ENCODE results near the gene MEAK7.
A peak's percentile ranks its signal among the peaks of the same experiment; 100 is the strongest.

The MEAK7 gene

DNA sequence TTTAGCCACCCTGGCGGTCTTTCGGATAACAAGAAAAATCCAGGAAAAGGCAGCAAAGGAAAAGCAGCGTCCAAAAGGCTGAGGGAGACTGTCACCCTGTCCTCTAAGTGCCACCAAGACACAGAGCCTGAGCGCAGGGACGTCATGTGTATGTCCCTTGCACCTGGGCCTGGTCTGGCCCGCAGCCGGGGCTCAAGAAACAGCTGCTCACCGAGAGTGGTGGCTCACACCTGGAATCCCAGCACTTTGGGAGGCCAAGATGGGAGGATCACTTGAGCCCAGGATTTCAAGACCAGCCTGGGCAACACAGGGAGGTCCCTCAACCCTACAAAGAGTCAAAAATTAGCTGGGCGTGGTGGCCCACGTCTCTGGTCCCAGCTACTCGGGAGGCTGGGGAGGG, 9.2 kb upstream of the MEAK7 start:
- no peak for DNase-seq (ENCODE audit: low read depth in 2 of 3, low spot score in 2 of 3)

DNA sequence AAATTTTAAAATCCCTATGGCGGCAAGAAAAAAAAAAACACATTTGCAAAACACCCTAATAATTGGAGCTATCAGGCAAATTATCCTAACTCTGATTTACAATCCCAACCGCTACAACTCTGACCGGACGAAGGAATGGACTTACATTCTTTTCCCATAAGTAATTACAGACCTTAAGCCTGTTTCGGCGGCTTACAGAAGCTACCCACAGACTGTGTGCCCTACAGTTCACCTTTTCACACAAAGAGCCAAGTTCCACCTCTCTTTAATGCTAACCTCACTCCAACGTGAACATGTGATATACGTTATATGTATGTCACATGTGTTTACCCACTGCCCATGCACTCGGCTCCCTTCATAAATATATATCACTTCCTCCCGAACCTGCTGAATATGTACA, 8.7 kb upstream of the MEAK7 start:
- DNase-seq (ENCODE audit: low read depth in 2 of 3, low spot score in 2 of 3): no peak

DNA sequence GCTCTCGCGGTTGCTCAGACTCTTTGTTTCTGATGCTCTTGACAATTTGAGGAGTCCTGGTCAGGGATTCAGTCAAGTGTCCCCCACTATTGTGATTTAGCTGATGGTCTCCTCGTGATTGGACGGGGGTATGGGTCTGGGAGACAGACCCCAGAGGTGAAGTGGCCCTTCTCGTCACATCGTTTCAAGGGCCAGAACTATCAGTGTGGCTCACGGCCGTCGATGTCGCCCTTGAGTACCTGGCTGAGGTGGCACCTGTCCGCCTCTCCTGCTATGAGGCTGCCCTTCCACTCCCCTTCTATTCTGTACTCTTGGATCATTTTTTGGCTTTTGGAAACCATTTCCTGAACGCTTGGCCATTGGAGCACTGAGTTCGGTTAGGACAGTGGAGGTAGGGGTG, 7.4 kb upstream of the MEAK7 start:
- DNase-seq (ENCODE audit: low read depth in 2 of 3, low spot score in 2 of 3): no peak

DNA sequence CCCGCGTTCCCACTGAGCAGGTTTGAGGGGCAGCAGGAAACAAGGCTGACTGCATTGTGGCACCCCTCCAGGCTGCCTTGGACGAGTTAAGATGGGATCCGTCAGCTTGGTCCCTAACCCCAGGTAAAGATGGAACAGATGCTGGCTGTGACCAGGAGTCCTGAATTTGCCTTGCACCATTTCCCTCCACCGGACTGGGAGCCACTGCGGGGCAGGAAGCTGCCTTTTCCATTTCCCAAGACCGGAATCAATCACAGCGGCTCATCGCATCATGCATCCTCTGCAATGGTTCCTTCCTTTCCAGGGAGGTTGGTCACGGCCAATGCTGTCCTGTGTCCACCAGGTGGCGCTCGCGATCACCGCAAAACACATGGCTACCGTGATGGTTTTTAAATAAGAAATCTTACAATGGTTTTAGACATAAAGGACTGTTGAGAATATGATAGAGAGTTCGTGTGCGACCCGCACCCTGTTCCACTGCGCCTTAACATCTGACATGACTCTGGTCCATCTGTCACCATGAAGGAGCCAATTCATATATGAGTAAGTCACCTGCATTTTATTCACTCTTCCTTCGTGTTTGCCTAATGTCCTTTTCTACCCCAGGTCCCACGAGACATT, 6.8 kb upstream of the MEAK7 start:
- DNase-seq (ENCODE audit: low read depth in 2 of 3, low spot score in 2 of 3): peak in 2 of 3 experiments; percentile 80 to 81

DNA sequence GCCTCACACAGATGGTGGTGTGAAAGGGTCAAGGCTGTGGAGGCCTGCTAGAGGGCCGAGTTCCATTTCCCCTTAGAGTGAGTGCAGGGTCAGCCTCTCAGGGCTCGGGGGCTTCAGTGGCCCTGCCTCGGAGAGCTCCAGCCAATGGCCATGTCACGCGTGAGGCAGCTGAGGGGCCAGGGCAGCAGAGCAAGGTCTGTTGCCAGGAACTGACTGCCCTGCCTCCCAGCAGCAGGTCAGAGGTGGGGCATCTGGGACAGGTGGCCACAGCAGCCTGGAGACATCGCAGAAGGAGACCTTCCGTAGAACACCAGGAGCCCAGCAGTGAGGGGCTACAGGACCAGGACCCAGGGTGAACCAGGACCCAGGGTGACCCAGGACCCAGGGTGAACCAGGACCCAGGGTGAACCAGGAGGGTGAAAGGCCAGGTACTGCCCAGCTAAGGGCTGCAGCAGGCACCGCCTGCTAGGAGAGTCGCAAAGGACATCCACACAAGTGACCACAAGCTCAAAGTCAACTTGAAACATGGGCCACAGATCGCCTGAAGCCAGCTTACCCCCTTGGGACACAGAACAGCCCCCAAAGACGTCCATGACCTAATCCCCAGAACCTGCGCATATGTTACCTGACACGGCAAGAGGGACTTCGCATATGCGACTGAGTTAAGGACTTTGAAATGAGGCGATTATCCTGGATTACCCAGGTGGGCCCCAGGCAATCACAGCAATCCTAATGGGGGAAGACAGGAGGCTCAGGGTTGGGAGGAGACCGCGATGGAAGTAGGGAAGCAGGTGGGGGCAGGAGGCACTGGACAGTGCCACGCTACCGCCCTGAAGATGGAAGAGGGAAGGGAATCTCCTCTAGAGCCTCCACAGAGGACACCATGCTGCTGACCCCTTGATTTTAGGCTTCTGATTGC, 4.8 kb upstream of the MEAK7 start:
- no peak for DNase-seq (ENCODE audit: low read depth in 2 of 3, low spot score in 2 of 3)

DNA sequence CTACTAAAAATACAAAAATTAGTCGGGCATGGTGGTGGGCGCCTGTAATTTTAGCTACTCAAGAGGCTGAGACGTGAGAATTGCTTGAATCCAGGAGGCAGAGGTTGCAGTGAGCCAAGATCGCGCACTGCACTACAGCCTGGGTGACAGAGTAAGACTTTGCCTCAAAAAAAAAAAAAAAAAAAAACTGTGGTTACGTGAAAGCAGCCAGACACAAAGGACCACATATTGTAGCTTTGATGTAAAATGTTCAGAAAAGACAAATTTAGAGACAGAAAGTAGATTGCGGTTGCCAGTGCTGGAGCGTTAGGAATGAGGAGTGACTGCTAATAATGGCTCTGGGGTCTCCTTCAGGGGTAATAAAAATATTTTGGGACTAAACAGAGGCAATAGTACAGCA, 4.0 kb upstream of the MEAK7 start:
- no peak for DNase-seq (ENCODE audit: low read depth in 2 of 3, low spot score in 2 of 3)

DNA sequence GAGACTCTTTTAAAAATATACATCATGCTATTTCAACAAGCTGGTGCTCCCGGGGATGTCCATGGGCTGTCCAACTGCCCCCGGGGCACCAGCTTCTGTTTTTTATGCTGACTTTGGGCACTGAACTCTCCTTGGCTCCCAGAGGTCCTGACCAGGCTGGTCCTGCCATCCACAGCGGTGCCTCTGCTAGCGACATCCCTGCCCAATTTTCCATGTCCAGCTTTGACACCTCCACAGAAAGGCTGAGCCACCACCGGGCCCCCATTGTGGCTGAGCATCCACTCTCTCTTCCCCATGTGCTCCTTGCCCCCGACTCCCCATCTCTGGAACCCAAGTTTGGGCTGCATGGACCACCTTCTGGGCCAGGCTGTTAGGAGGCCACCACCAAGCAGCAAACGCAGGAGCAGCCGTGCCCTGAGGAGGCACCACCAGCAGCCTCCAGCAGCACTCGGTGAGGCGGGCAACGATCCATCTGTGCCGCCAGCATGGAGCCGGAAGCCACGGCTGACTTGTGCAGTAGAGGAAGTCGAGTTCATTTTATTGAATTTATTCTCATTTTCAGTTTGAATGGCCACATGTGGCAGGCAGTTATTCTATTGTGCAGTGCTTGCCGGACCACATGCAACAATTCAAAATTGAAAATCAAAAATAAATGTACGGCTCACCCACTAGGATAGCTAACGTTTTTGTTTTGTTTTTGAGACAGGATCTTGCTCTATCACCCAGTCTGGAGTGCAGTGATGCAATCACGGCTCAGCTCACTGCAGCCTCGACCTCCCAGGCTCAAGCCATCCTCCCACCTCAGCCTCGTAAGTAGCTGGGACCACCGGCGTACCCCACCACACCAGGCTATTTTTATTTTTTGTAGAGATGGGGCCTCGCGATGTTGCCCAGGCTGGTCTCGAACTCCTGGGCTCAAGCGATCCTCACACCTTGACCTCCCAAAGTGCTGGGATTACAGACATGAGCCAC, 2.8 kb upstream of the MEAK7 start:
- DNase-seq (ENCODE audit: low read depth in 2 of 3, low spot score in 2 of 3): no peak

DNA sequence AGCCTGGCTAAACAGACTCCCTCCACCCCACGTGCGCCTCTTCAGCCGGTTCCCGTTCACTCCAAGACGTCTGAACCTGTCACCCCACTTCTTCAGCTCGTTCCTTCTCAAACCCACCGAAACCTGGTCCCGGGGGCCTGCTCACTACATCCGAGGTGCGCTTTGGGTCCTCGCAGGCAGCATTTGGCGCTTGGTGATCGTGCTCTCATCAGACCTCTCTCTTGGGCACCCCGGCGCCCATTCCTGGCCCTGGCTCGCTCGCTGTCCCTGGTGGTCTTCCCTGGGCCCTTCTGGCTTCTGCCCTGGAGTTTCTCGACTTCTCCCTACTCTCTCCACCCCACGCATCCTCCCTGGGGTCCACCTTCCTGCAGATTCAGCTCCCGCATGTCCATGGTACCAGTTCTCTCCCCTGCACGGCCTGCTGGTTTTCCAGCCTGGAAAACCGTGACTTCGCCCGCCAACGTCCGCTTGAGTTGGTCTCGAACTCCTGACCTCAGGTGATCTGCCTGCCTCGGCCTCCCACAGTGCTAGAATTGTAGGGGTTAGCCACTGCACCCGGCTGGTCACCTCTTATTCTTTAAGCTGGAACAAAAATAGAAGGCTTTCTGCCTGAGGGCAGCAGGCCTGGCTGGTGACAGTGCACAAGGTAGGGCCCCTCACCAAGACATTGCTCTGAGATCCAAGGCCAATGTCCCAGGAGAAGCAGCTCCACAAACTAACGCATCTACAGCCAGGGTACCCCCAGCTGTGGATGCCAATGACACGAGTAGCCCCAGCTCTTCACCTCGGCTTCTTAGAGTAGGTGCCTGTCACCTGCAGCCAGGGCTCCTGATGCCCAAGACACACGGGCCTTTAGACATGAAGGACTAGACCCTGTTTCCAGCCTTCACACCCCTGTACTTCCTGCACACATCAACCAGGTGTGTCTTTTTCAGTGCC, 1.1 kb upstream of the MEAK7 start:
- DNase-seq (ENCODE audit: low read depth in 2 of 3, low spot score in 2 of 3): no peak

DNA sequence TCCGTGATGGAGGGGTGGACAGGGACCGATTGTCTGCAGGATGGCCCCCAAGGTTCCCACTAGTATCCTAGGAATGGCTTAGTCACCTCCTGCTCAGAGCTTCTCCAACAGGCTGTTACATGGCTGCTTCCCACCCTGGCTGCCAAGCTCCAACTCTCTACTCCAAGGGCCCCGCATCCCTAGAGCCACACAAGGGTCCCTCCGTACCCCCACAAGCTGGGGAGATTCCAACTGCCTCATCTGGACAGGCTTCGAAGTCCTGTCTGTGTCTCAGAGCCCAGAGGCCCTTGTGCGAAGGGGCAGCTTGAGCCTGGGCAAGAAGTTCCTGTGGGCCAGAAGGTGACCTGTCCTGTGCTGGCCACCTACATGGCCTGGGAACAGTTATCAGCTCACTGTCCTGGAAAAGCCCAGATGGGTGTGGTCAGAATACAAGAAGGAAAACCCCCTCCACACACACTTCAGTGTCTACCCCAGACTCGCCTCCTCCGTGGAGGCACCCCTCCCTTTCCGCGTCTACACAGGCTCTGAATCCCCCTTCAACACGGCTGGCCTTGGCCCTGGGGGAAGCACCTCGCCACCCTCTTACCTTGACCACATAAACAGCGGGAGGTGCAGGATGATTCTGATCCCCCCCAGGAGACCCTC, 586 bp downstream of the MEAK7 start:
- DNase-seq (ENCODE audit: low read depth in 2 of 3, low spot score in 2 of 3): no peak

DNA sequence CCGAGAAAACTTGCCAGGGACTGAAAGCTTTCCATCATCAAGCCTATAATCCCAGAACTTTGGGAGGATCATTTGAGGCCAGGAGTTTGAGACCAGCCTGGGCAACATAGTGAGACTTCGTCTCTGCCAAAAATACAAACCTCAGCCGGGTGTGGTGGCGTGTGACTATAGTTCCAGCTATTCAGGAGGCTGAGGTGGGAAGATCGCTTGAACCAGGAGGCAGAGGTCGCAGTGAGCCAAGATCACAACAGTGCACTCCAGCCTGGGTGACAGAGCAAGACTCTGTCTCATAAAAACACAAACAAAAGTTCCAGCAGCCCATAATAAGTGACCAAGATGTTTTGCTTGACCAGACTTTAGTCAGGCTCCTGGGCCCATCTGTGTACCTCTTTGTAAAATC, 1.9 kb downstream of the MEAK7 start:
- DNase-seq (ENCODE audit: low read depth in 2 of 3, low spot score in 2 of 3): no peak

DNA sequence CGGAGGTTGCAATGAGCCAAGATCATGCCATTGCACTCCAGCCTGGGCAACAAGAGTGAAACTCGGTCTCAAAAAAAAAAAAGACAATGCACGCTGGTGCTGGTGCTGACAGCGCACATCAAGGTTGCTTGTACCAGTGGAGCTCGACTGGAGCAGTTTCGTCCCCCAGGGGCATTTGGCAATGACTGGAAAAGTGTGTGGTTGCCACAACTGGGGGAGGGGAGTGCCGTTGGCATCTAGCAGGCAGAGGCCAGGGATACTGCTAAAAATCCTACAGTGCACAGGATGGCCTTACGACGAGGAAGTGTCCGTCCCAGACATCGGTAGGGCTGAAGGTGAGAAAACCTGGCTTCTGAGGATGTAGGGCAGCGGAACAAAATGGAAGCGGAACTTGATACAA, 2.4 kb downstream of the MEAK7 start:
- no peak for DNase-seq (ENCODE audit: low read depth in 2 of 3, low spot score in 2 of 3)

DNA sequence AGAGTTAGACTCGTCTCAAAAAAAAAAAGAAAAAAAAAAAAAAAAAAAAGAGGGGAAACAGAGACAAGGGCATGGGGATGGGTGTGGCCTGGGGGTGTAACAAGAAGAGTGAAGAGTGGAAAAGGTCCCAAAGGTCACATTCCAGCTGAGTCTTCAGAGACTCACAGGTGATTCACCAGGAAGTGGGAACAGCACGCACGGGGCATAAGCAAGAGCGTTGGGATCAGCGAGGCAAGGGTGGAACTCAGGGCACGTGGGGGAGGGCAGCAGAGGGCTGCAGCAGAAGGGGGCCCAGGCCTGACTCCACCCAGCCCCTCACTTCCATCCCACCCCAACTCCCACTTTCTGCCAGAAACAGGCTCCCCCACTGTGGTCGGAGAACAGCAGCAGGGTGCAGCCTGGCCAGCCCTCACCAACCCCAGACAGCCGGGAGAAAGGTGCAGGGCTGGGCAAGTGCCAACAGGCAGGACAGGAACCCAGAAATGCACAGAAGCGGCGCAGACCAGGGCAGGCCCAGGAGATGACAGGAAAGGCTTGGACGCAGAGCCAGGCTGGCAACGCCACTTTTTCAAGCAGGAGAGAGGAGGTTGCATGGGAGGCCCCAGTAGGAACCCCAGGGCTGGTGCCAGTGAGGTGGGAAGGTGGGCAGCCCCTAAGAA, 3.3 kb downstream of the MEAK7 start:
- DNase-seq (ENCODE audit: low read depth in 2 of 3, low spot score in 2 of 3): no peak

DNA sequence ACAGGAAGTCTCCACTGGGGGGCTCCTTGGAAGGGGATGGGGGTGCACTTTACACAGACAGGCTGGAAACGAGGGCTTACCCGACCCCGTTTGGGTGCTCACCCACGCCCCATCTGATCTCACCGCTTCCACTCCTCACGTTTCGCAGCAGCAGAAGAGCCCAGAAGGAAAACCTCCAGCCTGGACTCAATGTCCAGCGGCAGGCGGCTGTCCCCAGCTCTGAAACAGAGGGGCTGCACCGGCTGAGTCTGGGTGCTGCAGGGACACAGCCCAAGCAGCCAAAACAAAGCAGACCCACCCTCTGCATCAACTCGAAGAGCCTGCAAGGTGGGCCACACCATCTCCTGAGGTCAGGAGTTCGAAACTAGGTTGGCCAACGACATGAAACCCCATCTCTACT, 3.9 kb downstream of the MEAK7 start:
- DNase-seq (ENCODE audit: low read depth in 2 of 3, low spot score in 2 of 3): no peak

DNA sequence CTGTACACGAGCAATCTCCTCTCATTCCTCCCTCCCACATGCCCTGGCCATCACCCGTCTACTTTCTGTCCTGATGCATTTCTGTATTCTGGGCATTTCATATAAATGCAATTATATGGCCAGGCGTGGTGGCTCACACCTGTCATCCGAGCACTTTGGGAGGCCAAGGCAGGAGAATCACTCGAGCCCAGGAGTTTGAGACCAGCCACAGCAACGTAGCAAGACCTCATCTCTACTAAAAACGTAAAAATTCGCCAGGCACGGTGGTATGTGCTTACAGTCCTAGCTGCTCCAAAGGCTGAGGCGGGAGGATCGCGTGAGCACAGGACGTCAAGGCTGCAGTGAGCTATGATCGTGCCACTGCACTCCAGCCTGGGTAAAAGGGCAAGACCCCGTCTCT, 4.8 kb downstream of the MEAK7 start:
- DNase-seq (ENCODE audit: low read depth in 2 of 3, low spot score in 2 of 3): no peak

DNA sequence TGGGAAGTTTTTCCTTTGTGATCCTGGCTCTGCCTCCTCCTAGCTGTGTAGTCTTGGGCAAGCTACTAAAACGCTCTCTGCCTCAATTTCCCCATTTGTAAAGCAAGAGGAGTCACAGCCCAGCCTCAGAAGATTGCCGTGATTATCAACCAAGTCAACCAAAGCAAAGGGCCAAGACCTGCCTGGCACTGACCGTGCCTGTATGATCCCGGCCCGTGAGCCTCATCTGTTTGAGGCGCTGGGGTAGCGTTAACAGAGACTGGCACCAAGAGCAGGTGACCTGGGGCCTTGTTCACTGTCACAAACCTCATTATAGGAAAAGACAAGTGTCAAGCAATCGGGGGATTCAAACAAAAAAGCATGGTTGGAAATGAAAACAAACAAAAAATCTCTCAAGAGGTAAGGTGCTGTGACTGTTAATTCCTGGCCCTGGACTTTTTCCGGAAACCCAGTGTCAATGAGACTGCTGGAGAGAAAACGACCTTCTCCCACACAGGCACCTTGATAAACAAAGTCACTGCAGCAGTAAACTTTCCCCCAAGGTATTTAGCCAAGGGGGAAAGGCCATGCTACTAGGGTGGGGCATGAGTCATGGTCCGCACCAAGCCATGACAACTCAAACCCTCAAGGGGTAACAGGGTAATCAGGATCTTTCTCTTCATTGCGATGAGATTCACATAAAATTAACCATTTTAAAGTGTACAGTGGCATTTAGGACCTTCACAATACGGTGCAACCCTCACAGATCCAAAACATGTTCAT, 5.4 kb downstream of the MEAK7 start:
- no peak for DNase-seq (ENCODE audit: low read depth in 2 of 3, low spot score in 2 of 3)

DNA sequence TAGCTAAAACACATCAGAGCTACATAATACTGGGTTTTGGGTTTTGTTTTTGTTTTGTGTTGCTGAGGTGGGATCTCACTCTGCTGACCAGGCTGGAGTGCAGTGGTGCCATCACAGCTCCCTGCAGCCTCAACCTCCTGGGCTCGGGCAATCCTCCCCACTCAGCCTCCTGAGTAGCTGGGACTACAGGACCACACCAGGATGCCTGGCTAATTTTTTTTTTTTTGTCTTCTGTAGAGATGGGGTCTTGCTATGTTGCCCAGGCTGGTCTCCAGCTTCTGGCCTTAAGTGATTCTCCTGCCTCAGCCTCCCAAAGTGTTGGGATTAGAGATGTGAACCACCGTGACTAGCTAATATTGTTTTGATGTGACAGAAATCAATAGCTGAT, 6.2 kb downstream of the MEAK7 start:
- no peak for DNase-seq (ENCODE audit: low read depth in 2 of 3, low spot score in 2 of 3)

DNA sequence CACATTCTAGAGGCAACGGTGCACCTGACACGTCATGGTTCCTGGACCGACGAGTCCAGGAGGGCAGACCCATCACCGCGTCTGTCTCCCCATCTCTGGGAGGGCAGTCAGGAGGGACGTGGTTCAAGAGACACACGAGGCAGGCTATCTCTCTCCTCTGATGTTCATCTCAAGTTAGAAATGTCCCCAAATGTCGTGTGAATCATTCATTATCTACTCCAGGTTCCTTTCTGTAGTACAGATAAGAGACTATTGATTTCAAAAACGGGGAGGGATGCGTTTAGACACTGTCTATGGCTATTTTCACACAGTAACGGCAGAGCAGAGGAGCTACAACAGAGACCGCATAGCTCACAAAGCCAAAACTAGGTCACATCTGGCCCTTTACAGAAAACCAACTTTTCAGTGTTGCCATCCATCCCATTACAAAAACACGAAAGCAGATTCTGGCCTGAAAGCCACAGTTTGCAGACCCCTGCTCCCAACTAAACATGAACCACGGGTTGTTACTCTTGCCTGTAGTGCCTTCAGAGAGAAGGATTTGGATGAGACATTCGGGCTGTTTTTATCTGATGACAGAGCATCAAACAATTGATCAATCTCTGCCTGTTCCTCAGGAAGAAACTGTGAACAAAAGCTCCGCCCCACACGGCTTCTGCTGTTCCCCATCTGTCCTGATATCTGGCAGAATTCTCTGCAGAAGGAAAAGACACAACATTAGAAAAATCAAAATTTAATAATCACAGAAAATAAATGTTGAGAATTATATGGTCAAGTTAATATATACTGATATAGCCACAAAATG, 6.8 kb downstream of the MEAK7 start:
- DNase-seq (ENCODE audit: low read depth in 2 of 3, low spot score in 2 of 3): no peak

DNA sequence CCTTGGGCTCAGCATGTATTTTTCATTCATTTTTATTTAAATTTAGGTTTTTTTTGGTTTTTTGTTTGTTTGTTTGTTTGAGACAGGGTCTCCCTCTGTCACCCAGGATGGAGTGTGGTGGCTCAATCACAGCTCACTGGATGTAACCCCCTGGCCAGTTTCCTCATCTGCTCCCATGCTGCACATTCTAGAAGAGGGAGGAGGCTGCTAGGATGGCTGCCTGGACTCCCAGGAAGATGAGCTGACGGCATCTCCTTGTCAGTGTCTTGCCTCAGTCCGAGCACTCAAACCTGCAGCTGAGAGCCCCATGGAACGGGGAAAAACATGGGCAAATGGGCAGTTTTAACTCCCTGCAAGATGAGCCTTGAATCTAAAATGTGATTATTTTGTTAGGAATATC, 7.5 kb downstream of the MEAK7 start:
- DNase-seq (ENCODE audit: low read depth in 2 of 3, low spot score in 2 of 3): no peak
